Measurements from ENCODE around the gene PRKG1. TPM values are rescaled to one million over a fixed set of nuclear protein-coding genes. Genes with fewer than 3 reads are reported as not detected.

Gene PRKG1
- total RNA-seq, 4 donors from 2014 or later, result 0.63 to 4.3 (median 2.1) TPM

- no peak overlapping the region for H3K4me3 ChIP-seq (ENCODE audit: low read depth, poor library complexity, severe bottlenecking)
- WGBS, 2 donors, result 54 to 61% methylated on average over 2 of the region's 2 CpGs
- no peak for DNase-seq (ENCODE audit: low spot score in 2 of 2)
- TF ChIP-seq POLR2A (IDR thresholded peaks at IDR 0.05), result no peak
- TF ChIP-seq, protein P1, sequence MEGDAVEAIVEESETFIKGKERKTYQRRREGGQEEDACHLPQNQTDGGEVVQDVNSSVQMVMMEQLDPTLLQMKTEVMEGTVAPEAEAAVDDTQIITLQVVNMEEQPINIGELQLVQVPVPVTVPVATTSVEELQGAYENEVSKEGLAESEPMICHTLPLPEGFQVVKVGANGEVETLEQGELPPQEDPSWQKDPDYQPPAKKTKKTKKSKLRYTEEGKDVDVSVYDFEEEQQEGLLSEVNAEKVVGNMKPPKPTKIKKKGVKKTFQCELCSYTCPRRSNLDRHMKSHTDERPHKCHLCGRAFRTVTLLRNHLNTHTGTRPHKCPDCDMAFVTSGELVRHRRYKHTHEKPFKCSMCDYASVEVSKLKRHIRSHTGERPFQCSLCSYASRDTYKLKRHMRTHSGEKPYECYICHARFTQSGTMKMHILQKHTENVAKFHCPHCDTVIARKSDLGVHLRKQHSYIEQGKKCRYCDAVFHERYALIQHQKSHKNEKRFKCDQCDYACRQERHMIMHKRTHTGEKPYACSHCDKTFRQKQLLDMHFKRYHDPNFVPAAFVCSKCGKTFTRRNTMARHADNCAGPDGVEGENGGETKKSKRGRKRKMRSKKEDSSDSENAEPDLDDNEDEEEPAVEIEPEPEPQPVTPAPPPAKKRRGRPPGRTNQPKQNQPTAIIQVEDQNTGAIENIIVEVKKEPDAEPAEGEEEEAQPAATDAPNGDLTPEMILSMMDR (IDR thresholded peaks at IDR 0.05), result no peak
- intact Hi-C loops (cut with DNase I; ENCODE audit: low total_unique reads), result no loop called here
These were observed 217.7 kb downstream of the PRKG1 start for GRCh38 chr10:51291961-51292360.

GRCh38 chr10:51297438-51297837, 223.2 kb downstream of the PRKG1 start:
- intact Hi-C loops (cut with DNase I; ENCODE audit: low total_unique reads), result no loop called here
- TF ChIP-seq, protein P1 (IDR thresholded peaks at IDR 0.05), result no peak
- no peak for TF ChIP-seq POLR2A (IDR thresholded peaks at IDR 0.05)
- WGBS, 2 donors, result 94 to 97% methylated on average over 2 of the region's 2 CpGs
- DNase-seq (ENCODE audit: low spot score in 2 of 2), result no peak
- no peak overlapping the region for H3K4me3 ChIP-seq (ENCODE audit: low read depth, poor library complexity, severe bottlenecking)

GRCh38 chr10:51300617-51301304, 226.5 kb downstream of the PRKG1 start:
- no peak overlapping the region for H3K4me3 ChIP-seq (ENCODE audit: low read depth, poor library complexity, severe bottlenecking)
- 37 to 51% methylated on average over 2 of the region's 2 CpGs for WGBS, 2 donors
- intact Hi-C loops (cut with DNase I; ENCODE audit: low total_unique reads), result no loop called here
- no peak for TF ChIP-seq POLR2A (IDR thresholded peaks at IDR 0.05)
- TF ChIP-seq, protein P1 (IDR thresholded peaks at IDR 0.05), result no peak
- DNase-seq (ENCODE audit: low spot score in 2 of 2), result no peak

DNA sequence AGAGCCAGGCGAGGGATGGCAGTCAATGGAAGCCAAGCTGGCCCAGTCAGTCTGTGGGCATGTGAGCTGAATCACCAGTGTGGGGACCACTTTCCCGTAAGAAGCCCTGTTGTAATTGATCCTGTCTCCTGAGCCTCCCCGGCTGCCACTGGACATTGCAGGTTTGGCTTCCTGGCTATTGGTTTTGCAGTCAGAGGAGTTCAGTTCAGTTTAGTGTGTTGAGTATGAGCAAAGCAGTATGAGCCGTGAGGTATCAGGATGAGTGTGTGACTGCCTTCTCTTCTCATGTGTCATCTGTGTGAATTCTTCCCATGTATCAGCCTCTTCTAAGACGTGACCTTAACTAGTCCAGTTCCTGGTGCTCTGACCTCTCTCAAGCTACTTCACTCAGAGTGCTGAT, 227.4 kb downstream of the PRKG1 start:
- peak in 1 of 2 donors; percentile 76 for DNase-seq (ENCODE audit: low spot score in 2 of 2)
- intact Hi-C loops (cut with DNase I; ENCODE audit: low total_unique reads), result no loop called here
- TF ChIP-seq POLR2A (IDR thresholded peaks at IDR 0.05), result no peak
- TF ChIP-seq, protein P1 (IDR thresholded peaks at IDR 0.05), result no peak
- 61 to 64% methylated on average over 5 of the region's 5 CpGs for WGBS, 2 donors
- H3K4me3 ChIP-seq (ENCODE audit: low read depth, poor library complexity, severe bottlenecking), result no peak overlapping the region

- no peak for TF ChIP-seq POLR2A (IDR thresholded peaks at IDR 0.05)
- TF ChIP-seq, protein P1 (IDR thresholded peaks at IDR 0.05), result no peak
- intact Hi-C loops (cut with DNase I; ENCODE audit: low total_unique reads), result no loop called here
These were observed 228.0 kb downstream of the PRKG1 start for GRCh38 chr10:51302316-51302715.

GRCh38 chr10:51308116-51308515, 233.8 kb downstream of the PRKG1 start:
- 50 to 66% methylated on average over 1 of the region's 1 CpG for WGBS, 2 donors
- no peak overlapping the region for H3K4me3 ChIP-seq (ENCODE audit: low read depth, poor library complexity, severe bottlenecking)
- no peak for DNase-seq (ENCODE audit: low spot score in 2 of 2)
- no peak for TF ChIP-seq POLR2A (IDR thresholded peaks at IDR 0.05)
- TF ChIP-seq, protein P1 (IDR thresholded peaks at IDR 0.05), result no peak
- intact Hi-C loops (cut with DNase I; ENCODE audit: low total_unique reads), result no loop called here

More at GRCh38 chr10:51302316-51302715, 228.0 kb downstream of the PRKG1 start:
- no peak overlapping the region for H3K4me3 ChIP-seq (ENCODE audit: low read depth, poor library complexity, severe bottlenecking)
- no peak for DNase-seq (ENCODE audit: low spot score in 2 of 2)
- WGBS, 2 donors, result 29 to 51% methylated on average over 1 of the region's 1 CpG
